K562 (cell line): Measurements from ENCODE around the gene UPK3A. TPM values are rescaled to one million over a fixed set of nuclear protein-coding genes. Genes with fewer than 3 reads are reported as not detected.

ENCODE experiments used
- ATAC-seq: fragments of 200-7000 bp; cut with Tn5 transposase; 3 replicates; pipeline ENCODE4 v1.9.1; 2020; ENCODE audit warnings: moderate library complexity
- BruUV-seq: library from RNA; stranded (reverse); fragments of 400-500 nt; replicated peaks from 2 replicates; lab custom pipeline; 2021; lab: Mats Ljungman, UMichigan
- CTCF ChIA-PET: fragments of 300-600 bp; formaldehyde crosslinking; extraction: SDS; loops from one replicate; lab custom pipeline; 2021; ENCODE audit warnings: low intra/inter-chr PET ratio; lab: Yijun Ruan, JAX
- POLR2A ChIA-PET: fragments of 300-600, 350-650 bp; sonication (Branson Sonifier 250); formaldehyde crosslinking; extraction: SDS; loops from one replicate; lab custom pipeline; 2021; ENCODE audit warnings: antibody characterized with exemption, inconsistent platforms; lab: Yijun Ruan, JAX
- DNase-seq, 4 experiments: peaks; one replicate each; pipeline versions ENCODE4 v3.0.0 to v3.0.0-alpha.2; 2011 to 2018; ENCODE audit warnings: low spot score in 3 of 4, mixed read lengths in 3 of 4; ENCODE audit errors: extremely low read depth in 1 of 4
- FAIRE-seq: peaks from 2 replicates; lab custom pipeline; 2011; peaks lifted over from hg19 to GRCh38; lab: Jason Lieb, UNC
- H2AFZ ChIP-seq: 2 replicates; pipeline ENCODE4 v1.6.0; 2011; ENCODE audit warnings: low read depth, low read length, control low read depth, inconsistent platforms
- H3K27ac ChIP-seq: fragments of 200-600 bp; 3 replicates; pipeline ENCODE4 v1.8.0; 2011; ENCODE audit warnings: low read depth, mild to moderate bottlenecking, control low read depth, inconsistent platforms, low read length, moderate library complexity, mixed read lengths; ENCODE audit errors: extremely low read depth
- H3K27me3 ChIP-seq, 2 experiments: fragments of 300-600 bp in 1 of 2; 2 replicates in 1 of 2; 3 replicates in 1 of 2; pipeline versions ENCODE4 v1.6.0 to v1.8.0; 2011; ENCODE audit warnings: inconsistent platforms in 2 of 2, low read length in 2 of 2, mild to moderate bottlenecking in 1 of 2, mixed read lengths in 1 of 2, moderate library complexity in 1 of 2; ENCODE audit not compliant: control insufficient read depth in 2 of 2, insufficient read depth in 2 of 2
- H3K36me3 ChIP-seq: fragments of 300-600 bp; 3 replicates; pipeline ENCODE4 v1.8.0; 2011; ENCODE audit warnings: mild to moderate bottlenecking, low read length, inconsistent platforms; ENCODE audit not compliant: control insufficient read depth, insufficient read depth
- H3K4me1 ChIP-seq, 2 experiments: fragments of 200-600 bp in 1 of 2; replicated peaks in 1 of 2; 2 replicates in 1 of 2; 3 replicates in 1 of 2; pipeline versions ENCODE4 v1.5.1 to v1.8.0; 2011; ENCODE audit warnings: inconsistent platforms in 2 of 2, low read length in 2 of 2, mild to moderate bottlenecking in 1 of 2, mixed read lengths in 1 of 2, moderate library complexity in 1 of 2; ENCODE audit not compliant: control insufficient read depth in 2 of 2, insufficient read depth in 2 of 2
- H3K4me2 ChIP-seq: 2 replicates; pipeline ENCODE4 v1.6.1; 2011; ENCODE audit warnings: low read length, control low read depth, inconsistent platforms, mixed read lengths; ENCODE audit not compliant: insufficient read depth
- H3K4me3 ChIP-seq: fragments of 200-600 bp; sonication (generic), shearing (Covaris generic); 2 replicates; pipeline ENCODE4 v1.5.1; 2016; ENCODE audit warnings: control low read depth, inconsistent platforms
- H3K79me2 ChIP-seq: fragments of 200-600 bp; 3 replicates; pipeline ENCODE4 v1.8.0; 2011; ENCODE audit warnings: low read length, inconsistent platforms; ENCODE audit not compliant: control insufficient read depth, insufficient read depth
- H3K9ac ChIP-seq, 2 experiments: 2 replicates each; pipeline versions ENCODE4 v1.6.0 to v1.6.1; 2011; ENCODE audit warnings: low read depth in 2 of 2, low read length in 2 of 2, control low read depth in 1 of 2, inconsistent platforms in 1 of 2, mild to moderate bottlenecking in 1 of 2, mixed read lengths in 1 of 2; ENCODE audit not compliant: insufficient read depth in 1 of 2
- H3K9me1 ChIP-seq: one replicate; pipeline ENCODE4 v1.6.0; 2011; ENCODE audit warnings: inconsistent platforms, mild to moderate bottlenecking, low read length, moderate library complexity; ENCODE audit not compliant: control insufficient read depth, insufficient read depth
- H3K9me3 ChIP-seq: replicated peaks from 2 replicates; pipeline ENCODE4 v1.5.1; 2011; ENCODE audit warnings: low read depth, low read length, inconsistent platforms; ENCODE audit not compliant: control insufficient read depth, insufficient read depth
- H4K20me1 ChIP-seq: replicated peaks from 2 replicates; pipeline ENCODE4 v1.6.1; 2011; ENCODE audit warnings: low read length, inconsistent platforms, mixed read lengths; ENCODE audit not compliant: control insufficient read depth, insufficient read depth
- FOXK1 ChIP-seq: sonication (generic); formaldehyde crosslinking; IDR thresholded peaks from 2 replicates; pipeline ENCODE4 v1.8.0; 2022; ENCODE audit warnings: missing genetic modification reagents, mild to moderate bottlenecking, borderline replicate concordance
- SIN3B ChIP-seq: fragments of 450-650 bp; IDR thresholded peaks from 2 replicates; pipeline ENCODE4 v1.6.1; 2017; ENCODE audit warnings: low read depth, mild to moderate bottlenecking, moderate library complexity
- SPI1 ChIP-seq: IDR thresholded peaks from 2 replicates; pipeline ENCODE4 v1.6.1; 2011; ENCODE audit warnings: low read depth, low read length, control low read depth, borderline replicate concordance
- ZC3H8 ChIP-seq: fragments of 450-650 bp; IDR thresholded peaks from 2 replicates; pipeline ENCODE4 v1.6.1; 2017
- ZKSCAN1 ChIP-seq: fragments of 150-350 bp; IDR thresholded peaks from 2 replicates; pipeline ENCODE4 v1.6.1; 2016; ENCODE audit warnings: low read depth, low read length
- ZNF146 ChIP-seq: IDR thresholded peaks from one replicate; pipeline ENCODE4 v1.6.1; 2018; ENCODE audit warnings: missing compliant biosample characterization; ENCODE audit not compliant: unreplicated experiment
- WGBS: fragments of 100-300 bp; shearing (Covaris generic); methylation state at CpG from one replicate; pipeline ENCODE4 v1.1.6; 2016; ENCODE audit warnings: low coverage, mixed read lengths; ENCODE audit not compliant: insufficient coverage; ENCODE audit errors: missing lambda C conversion rate; 5-methylcytosine and 5-hydroxymethylcytosine counted together
- in situ Hi-C: fragments of 300-500 bp; cut with MboI; formaldehyde crosslinking; loops from 4 replicates; pipeline ENCODE4 v1.15.0; 2018; ENCODE audit warnings: inconsistent platforms, mixed read lengths
- intact Hi-C: fragments of 100-400 bp; cut with micrococcal nuclease; formaldehyde crosslinking; loops from 2 replicates; pipeline ENCODE4 v1.14.2; 2022
- polyA plus RNA-seq, 8 experiments: library from polyadenylated mRNA; depleted of rRNA in 4 of 8; stranded (reverse) in 5 of 8; unstranded in 3 of 8; fragments of >200 nt; fragmentation: Nextera tagmentation in 2 of 8; fragmentation: Illumina TruSeq in 1 of 8; extraction: Ambion mirVana in 2 of 8; extraction: Trizol in 1 of 8; gene quantifications; 2 replicates each; pipeline versions ENCODE4 v1.2.1 to v1.2.3, GENCODE V29; 2011 to 2014; ENCODE audit warnings: inconsistent platforms in 1 of 8, missing spikeins in 1 of 8
- total RNA-seq, 7 experiments: library from RNA; depleted of rRNA in 6 of 7; stranded (reverse); fragments of >200 nt in 6 of 7; fragmentation: Illumina TruSeq in 2 of 7; extraction: Trizol in 2 of 7; gene quantifications; 2 replicates each; pipeline versions ENCODE4 v1.2.1 to v1.2.3, GENCODE V29; 2011 to 2021; ENCODE audit warnings: low replicate concordance in 1 of 7

The UPK3A gene
- total and polyA plus RNA-seq, 9 of the 15 experiments (the other 6 are each of a cell fraction or from before 2014, with no cell fraction given), result not detected

GRCh38 chr22:45238957-45239680, 45.6 kb upstream of the UPK3A start:
- Histone ChIP-seq H3K4me3 (no peak overlapping the region), H4K20me1 (no peaks in the 10 kb centered on the region), H3K4me1 (peaks cover 0 to 17% of the 10 kb centered on the region in 2 experiments; a peak in 3 of 5 replicates), H3K27me3 (no peaks in the 10 kb centered on the region), H3K4me2 (no peak overlapping the region), H3K9me3 (no peaks in the 10 kb centered on the region), H3K9ac (no peak overlapping the region), H3K27ac (no peak overlapping the region), H2AFZ (no peak overlapping the region), H3K9me1 (no peaks in the 10 kb centered on the region), H3K79me2 (no peaks in the 10 kb centered on the region), H3K36me3 (no peaks in the 10 kb centered on the region)
- TF ChIP-seq ZNF146 (CRISPR knock-in tag) (no peak), ZC3H8 (no peak), FOXK1 (CRISPR knock-in tag) (no peak), ZKSCAN1 (peak; percentile 62; the same call in 1 of the 2 replicates), SIN3B (no peak), SPI1 (peak; percentile 40; the same call in 1 of the 2 replicates)
- FAIRE-seq (no peak), ATAC-seq (no peak), DNase-seq (no peak)
- BruUV-seq, result TSS peak; percentile 52
- intact Hi-C loops (no loop called here), in situ Hi-C loops (loop anchor here (25.0 kb wide), 1 partner anchor 427 kb away; no protein-coding TSS in a partner anchor)
- ChIA-PET CTCF (interaction anchor here (0.5 kb wide), 1 partner anchor 138 kb away, joined by 3 read pairs; no protein-coding TSS in a partner anchor), POLR2A (interaction anchor here (0.6 kb wide), 1 partner anchor 190 kb away, joined by 4 read pairs; no protein-coding TSS in a partner anchor)
- 77% methylated on average over 6 of the region's 6 CpGs for whole genome bisulfite sequencing
